ENCODE results near the gene HMGCS2.

GRCh38 chr1:119721896-119722295 is 46.8 kb downstream of the HMGCS2 start:
- TF ChIP-seq EZH2 (IDR thresholded peaks at IDR 0.05; ENCODE audit: insufficient read depth, poor library complexity, severe bottlenecking) (no peak), EZH2phosphoT487 (IDR thresholded peaks at IDR 0.05; ENCODE audit: insufficient read depth, low read depth) (no peak)
